Mesenchymal stem cell (in vitro differentiated cells and primary cell): ENCODE measurements around the gene COL11A2.
A peak's percentile ranks its signal among the peaks of the same experiment; 100 is the strongest.

Experiments used
- DNase-seq: peaks from one replicate; pipeline ENCODE4 v3.0.0-alpha.2; 2013
- H2AFZ ChIP-seq: one replicate; pipeline ENCODE4 v1.6.1; 2013; ENCODE audit warnings: low read depth, mild to moderate bottlenecking, control low read depth, inconsistent platforms, low read length, moderate library complexity
- H2AK5ac ChIP-seq: 2 replicates; pipeline ENCODE4 v1.6.1; 2013; ENCODE audit warnings: low read length, moderate library complexity, mild to moderate bottlenecking, inconsistent platforms; ENCODE audit not compliant: severe bottlenecking
- H2BK120ac ChIP-seq: one replicate; pipeline ENCODE4 v1.6.1; 2013; ENCODE audit warnings: low read depth, mild to moderate bottlenecking, inconsistent platforms, low read length, moderate library complexity
- H2BK12ac ChIP-seq, 2 experiments: one replicate each; pipeline ENCODE4 v1.6.1; 2013; ENCODE audit warnings: inconsistent platforms in 2 of 2, low read length in 2 of 2, mild to moderate bottlenecking in 2 of 2, moderate library complexity in 2 of 2, control low read depth in 1 of 2
- H2BK15ac ChIP-seq: one replicate; pipeline ENCODE4 v1.6.1; 2013; ENCODE audit warnings: mild to moderate bottlenecking, low read depth, inconsistent platforms; ENCODE audit not compliant: poor library complexity, severe bottlenecking
- H2BK5ac ChIP-seq: 2 replicates; pipeline ENCODE4 v1.6.1; 2013; ENCODE audit warnings: low read depth, mild to moderate bottlenecking, low read length, control low read depth, inconsistent platforms; ENCODE audit not compliant: poor library complexity, severe bottlenecking
- H3K14ac ChIP-seq, 2 experiments: one replicate each; pipeline ENCODE4 v1.6.1; 2013; ENCODE audit warnings: inconsistent platforms in 2 of 2, low read length in 2 of 2, control low read depth in 1 of 2, mild to moderate bottlenecking in 1 of 2, moderate library complexity in 1 of 2
- H3K18ac ChIP-seq, 2 experiments: one replicate each; pipeline ENCODE4 v1.6.1; 2013; ENCODE audit warnings: inconsistent platforms in 2 of 2, low read length in 2 of 2, control low read depth in 1 of 2, low read depth in 1 of 2, mild to moderate bottlenecking in 1 of 2
- H3K23ac ChIP-seq, 2 experiments: one replicate each; pipeline ENCODE4 v1.6.1; 2013; ENCODE audit warnings: inconsistent platforms in 2 of 2, low read length in 2 of 2, mild to moderate bottlenecking in 2 of 2, moderate library complexity in 2 of 2, control low read depth in 1 of 2
- H3K27ac ChIP-seq: 2 replicates; pipeline ENCODE4 v1.5.1; 2013; ENCODE audit warnings: mild to moderate bottlenecking, moderate library complexity, low read length, control low read depth, inconsistent platforms; ENCODE audit not compliant: poor library complexity, severe bottlenecking
- H3K27me3 ChIP-seq, 2 experiments: 2 replicates each; pipeline versions ENCODE4 v1.6.1 to v1.7.0; 2013; ENCODE audit warnings: low read length in 2 of 2, mild to moderate bottlenecking in 2 of 2, moderate library complexity in 2 of 2, control low read depth in 1 of 2, inconsistent platforms in 1 of 2; ENCODE audit not compliant: control insufficient read depth in 1 of 2, insufficient read depth in 1 of 2
- H3K36me3 ChIP-seq, 2 experiments: 2 replicates each; pipeline versions ENCODE4 v1.6.1 to v1.7.0; 2013; ENCODE audit warnings: low read length in 2 of 2, control low read depth in 1 of 2, inconsistent platforms in 1 of 2, low read depth in 1 of 2, mild to moderate bottlenecking in 1 of 2; ENCODE audit not compliant: insufficient read depth in 2 of 2, control insufficient read depth in 1 of 2
- H3K4ac ChIP-seq, 2 experiments: one replicate each; pipeline ENCODE4 v1.6.1; 2013; ENCODE audit warnings: inconsistent platforms in 2 of 2, low read length in 2 of 2, mild to moderate bottlenecking in 2 of 2, moderate library complexity in 2 of 2, control low read depth in 1 of 2, low read depth in 1 of 2
- H3K4me1 ChIP-seq: 2 replicates; pipeline ENCODE4 v1.6.1; 2013; ENCODE audit warnings: low read depth, low read length, control low read depth; ENCODE audit not compliant: control insufficient read depth, insufficient read depth
- H3K4me2 ChIP-seq: 2 replicates; pipeline ENCODE4 v1.6.1; 2013; ENCODE audit warnings: low read length, mild to moderate bottlenecking, inconsistent platforms; ENCODE audit not compliant: poor library complexity, severe bottlenecking
- H3K4me3 ChIP-seq, 2 experiments: 2 replicates each; pipeline versions ENCODE4 v1.5.1 to v1.7.0; 2013; ENCODE audit warnings: low read length in 2 of 2, mild to moderate bottlenecking in 2 of 2, control low read depth in 1 of 2, low read depth in 1 of 2; ENCODE audit not compliant: insufficient read depth in 1 of 2
- H3K79me1 ChIP-seq: replicated peaks from 2 replicates; pipeline ENCODE4 v1.6.1; 2013; ENCODE audit warnings: mild to moderate bottlenecking, control low read depth, low read length, inconsistent platforms; ENCODE audit not compliant: poor library complexity, severe bottlenecking
- H3K9ac ChIP-seq: 2 replicates; pipeline ENCODE4 v1.7.0; 2013; ENCODE audit warnings: mild to moderate bottlenecking, low read length, moderate library complexity
- H3K9me3 ChIP-seq: 2 replicates; pipeline ENCODE4 v1.7.0; 2013; ENCODE audit warnings: mild to moderate bottlenecking, low read length; ENCODE audit not compliant: control insufficient read depth
- H4K8ac ChIP-seq: one replicate; pipeline ENCODE4 v1.6.1; 2013; ENCODE audit warnings: inconsistent platforms, mild to moderate bottlenecking, low read length, moderate library complexity
- H4K91ac ChIP-seq: one replicate; pipeline ENCODE4 v1.6.1; 2013; ENCODE audit warnings: mild to moderate bottlenecking, low read length, inconsistent platforms
- WGBS: methylation state at CpG from one replicate; pipeline ENCODE4 v1.1.7; 2013; ENCODE audit warnings: mixed read lengths; 5-methylcytosine and 5-hydroxymethylcytosine counted together

Gene COL11A2

DNA sequence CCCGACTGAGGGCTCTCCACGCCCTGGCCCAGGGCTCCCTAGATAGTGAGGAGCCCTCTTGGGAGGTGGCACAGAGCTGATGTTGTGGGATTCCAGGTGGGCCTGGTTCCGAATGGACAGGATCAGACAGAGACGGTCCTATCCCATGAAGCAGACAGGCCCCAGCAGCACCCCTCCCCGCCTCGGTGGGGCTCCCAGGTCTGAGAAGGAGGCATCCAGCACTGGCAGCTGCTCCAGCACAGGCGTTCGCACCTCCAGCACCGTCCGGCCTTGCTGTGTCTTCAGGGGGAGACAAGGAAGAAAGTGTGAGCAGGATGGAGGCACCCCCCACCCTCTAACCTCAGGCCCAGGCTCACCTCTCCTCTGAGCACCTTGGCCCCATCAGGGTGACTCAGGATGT, 28.7 kb downstream of the COL11A2 start:
- Histone ChIP-seq H3K9ac (no peak overlapping the region), H3K23ac (no peak overlapping the region), H3K4me3 (no peak overlapping the region), H2AFZ (no peak overlapping the region), H2AK5ac (no peak overlapping the region), H3K4me1 (peaks cover 10% of the 10 kb centered on the region), H3K4me2 (no peak overlapping the region), H2BK120ac (no peak overlapping the region), H4K91ac (no peak overlapping the region), H2BK15ac (no peak overlapping the region), H3K4ac (no peak overlapping the region), H4K8ac (no peak overlapping the region), H3K36me3 (no peaks in the 10 kb centered on the region), H3K18ac (no peak overlapping the region), H2BK12ac (no peak overlapping the region), H3K79me1 (no peaks in the 10 kb centered on the region), H3K9me3 (no peaks in the 10 kb centered on the region), H3K27ac (no peak overlapping the region), H3K14ac (no peak overlapping the region), H2BK5ac (no peak overlapping the region), H3K27me3 (peaks cover 13 to 24% of the 10 kb centered on the region in 2 experiments)
- 86% methylated on average over 9 of the region's 10 CpGs for WGBS
- DNase-seq = no peak

DNA sequence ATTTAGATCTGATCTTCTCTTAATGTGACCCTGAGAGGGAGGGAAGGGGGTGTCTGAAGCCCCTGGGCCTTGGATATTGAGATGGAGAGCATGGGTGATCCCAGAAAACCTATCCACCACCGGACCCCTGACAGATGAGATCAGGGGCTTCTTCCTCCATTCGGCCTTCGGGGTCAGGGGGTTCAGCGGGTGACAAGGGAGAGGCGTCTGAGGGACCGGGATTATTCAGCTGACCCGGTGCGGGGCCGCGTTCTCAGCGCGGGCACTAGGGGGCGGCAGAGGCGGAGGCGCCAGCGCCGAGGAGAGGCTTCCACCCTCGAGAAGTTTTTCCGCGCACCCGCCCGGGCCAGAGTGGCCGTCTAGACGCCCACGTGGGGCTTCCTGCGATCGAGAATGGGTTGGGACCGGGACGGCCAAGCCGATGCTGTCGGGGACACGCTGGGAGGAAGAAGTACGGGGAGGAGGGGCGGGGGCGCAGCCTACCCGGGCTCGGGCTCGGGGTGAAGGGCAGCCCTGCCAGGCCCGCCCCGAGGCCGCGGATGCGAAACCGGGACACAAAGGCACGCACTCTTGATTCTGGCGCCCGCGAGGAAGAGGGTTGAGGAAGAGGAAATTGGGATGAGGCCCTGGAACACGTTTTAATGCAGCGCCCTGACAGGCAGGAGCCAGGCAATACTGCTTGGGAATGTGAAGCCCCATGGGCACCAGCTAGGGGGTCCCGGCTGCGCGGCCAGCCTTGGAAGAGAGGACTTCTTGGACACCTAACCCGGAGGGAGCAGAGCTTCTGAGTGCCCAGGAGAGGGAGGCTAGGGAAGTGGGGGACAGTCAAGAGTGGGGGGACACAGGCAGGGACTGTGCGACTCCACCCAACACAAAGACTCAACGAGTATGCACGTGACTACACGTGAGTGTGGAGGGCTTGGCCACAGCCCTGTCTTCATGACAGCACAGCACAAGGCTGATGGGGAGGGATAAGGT, 30.6 kb downstream of the COL11A2 start:
- no peaks in the 10 kb centered on the region for H3K9me3 ChIP-seq
- DNase-seq = peak; percentile 77
- H3K14ac ChIP-seq = no peak overlapping the region
- H3K4me1 ChIP-seq = peaks cover 10% of the 10 kb centered on the region
- 15% methylated on average over 57 of the region's 58 CpGs for WGBS
- peak overlapping the region; percentile 60 for H2BK15ac ChIP-seq
- H3K79me1 ChIP-seq = no peaks in the 10 kb centered on the region
- H3K36me3 ChIP-seq = no peaks in the 10 kb centered on the region
- peaks cover 16 to 24% of the 10 kb centered on the region in 2 experiments for H3K27me3 ChIP-seq
- H2BK12ac ChIP-seq = peak overlapping the region in 1 of 2 experiments; percentile 79
- H3K4me2 ChIP-seq = peak overlapping the region; percentile 46
- H3K4ac ChIP-seq = no peak overlapping the region
- peak overlapping the region; percentile 1 for H2BK120ac ChIP-seq
- H4K91ac ChIP-seq = peak overlapping the region; percentile 56
- H3K9ac ChIP-seq = peak overlapping the region; percentile 87
- H4K8ac ChIP-seq = peak overlapping the region; percentile 52
- H3K23ac ChIP-seq = no peak overlapping the region
- no peak overlapping the region for H3K18ac ChIP-seq
- no peak overlapping the region for H2BK5ac ChIP-seq
- H3K4me3 ChIP-seq = peak overlapping the region; percentile 52 to 79
- H3K27ac ChIP-seq = no peak overlapping the region
- H2AFZ ChIP-seq = peak overlapping the region; percentile 91
- H2AK5ac ChIP-seq = no peak overlapping the region

DNA sequence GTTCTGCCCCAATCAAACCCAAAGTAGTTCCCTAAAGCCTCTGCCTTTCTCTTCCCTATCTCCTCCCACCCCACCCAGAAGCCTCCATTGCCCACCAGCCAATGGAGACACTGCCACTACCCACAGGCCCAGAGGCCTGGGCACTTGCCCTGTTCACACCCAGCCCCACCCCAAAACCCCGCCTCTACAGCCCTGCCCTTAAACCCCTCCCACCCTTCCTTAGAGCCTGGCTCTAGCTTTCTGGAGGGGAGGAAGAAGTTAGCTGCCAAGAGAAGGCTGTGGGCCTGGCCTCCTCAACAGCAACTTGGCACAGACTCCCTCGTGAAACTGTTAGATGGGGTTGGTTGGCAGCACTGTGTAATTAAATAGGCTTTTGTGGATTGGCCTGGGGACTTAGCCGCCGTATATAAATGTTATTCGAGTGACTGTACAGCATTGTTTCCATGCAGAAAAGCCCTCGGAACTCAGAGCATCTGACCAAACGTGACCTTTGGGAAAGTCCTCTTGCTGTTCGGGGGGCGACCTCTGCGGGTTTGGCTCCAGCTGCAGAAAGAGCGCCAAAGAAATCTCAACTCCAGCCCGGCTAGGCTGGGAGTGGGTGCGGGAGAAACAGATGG, 31.4 kb downstream of the COL11A2 start:
- peak; percentile 9 for DNase-seq
- Histone ChIP-seq H3K9me3 (no peaks in the 10 kb centered on the region), H3K14ac (no peak overlapping the region), H3K36me3 (no peaks in the 10 kb centered on the region), H3K9ac (peak overlapping the region; percentile 87), H3K27ac (no peak overlapping the region), H3K23ac (no peak overlapping the region), H2AFZ (no peak overlapping the region), H2BK12ac (no peak overlapping the region), H2BK5ac (no peak overlapping the region), H3K18ac (no peak overlapping the region), H4K8ac (no peak overlapping the region), H4K91ac (no peak overlapping the region), H3K27me3 (peaks cover 9 to 20% of the 10 kb centered on the region in 2 experiments), H2BK120ac (no peak overlapping the region), H3K4me3 (peak overlapping the region in 1 of 2 experiments; percentile 79), H3K4ac (no peak overlapping the region), H3K79me1 (no peaks in the 10 kb centered on the region), H2AK5ac (no peak overlapping the region), H2BK15ac (no peak overlapping the region), H3K4me1 (peaks cover 10% of the 10 kb centered on the region), H3K4me2 (no peak overlapping the region)
- 70% methylated on average over 12 of the region's 13 CpGs for WGBS

DNA sequence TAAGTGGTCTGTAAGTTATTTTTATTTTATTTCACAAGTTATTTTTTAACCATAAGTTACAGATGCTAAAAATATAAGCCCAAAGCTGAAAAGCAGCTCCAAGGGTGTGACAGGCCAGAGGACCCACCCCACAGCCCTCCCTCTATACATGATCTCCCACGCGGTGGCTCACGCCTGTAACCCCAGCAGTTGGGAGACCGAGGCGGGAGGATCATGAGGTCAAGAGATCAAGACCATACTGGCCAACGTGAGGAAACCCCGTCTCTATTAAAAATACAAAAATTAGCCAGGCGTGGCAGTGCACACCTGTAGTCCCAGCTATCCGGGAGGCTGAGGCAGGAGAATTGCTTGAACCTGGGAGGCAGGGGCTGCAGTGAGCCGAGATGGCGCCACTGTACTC, 32.2 kb downstream of the COL11A2 start:
- no peak overlapping the region for H3K4me2 ChIP-seq
- H4K91ac ChIP-seq = no peak overlapping the region
- WGBS = 95% methylated on average over 11 of the region's 11 CpGs
- no peak overlapping the region for H3K14ac ChIP-seq
- H3K23ac ChIP-seq = no peak overlapping the region
- no peak overlapping the region for H3K4me3 ChIP-seq
- DNase-seq = no peak
- H2BK5ac ChIP-seq = no peak overlapping the region
- H2BK12ac ChIP-seq = no peak overlapping the region
- peaks cover 7 to 17% of the 10 kb centered on the region in 2 experiments for H3K27me3 ChIP-seq
- no peak overlapping the region for H3K9ac ChIP-seq
- no peak overlapping the region for H4K8ac ChIP-seq
- H3K4me1 ChIP-seq = peaks cover 10% of the 10 kb centered on the region
- no peak overlapping the region for H2BK120ac ChIP-seq
- no peaks in the 10 kb centered on the region for H3K9me3 ChIP-seq
- no peak overlapping the region for H2AK5ac ChIP-seq
- no peak overlapping the region for H3K18ac ChIP-seq
- no peaks in the 10 kb centered on the region for H3K36me3 ChIP-seq
- H2AFZ ChIP-seq = no peak overlapping the region
- no peak overlapping the region for H3K27ac ChIP-seq
- no peak overlapping the region for H2BK15ac ChIP-seq
- no peaks in the 10 kb centered on the region for H3K79me1 ChIP-seq
- no peak overlapping the region for H3K4ac ChIP-seq
